Left lobe of liver (tissue), 2 donors: ENCODE measurements around the gene QSOX2. TPM values are rescaled to one million over a fixed set of nuclear protein-coding genes. Genes with fewer than 3 reads are reported as not detected.
A peak's percentile ranks its signal among the peaks of the same experiment; 100 is the strongest.

ENCODE experiments used
- ATAC-seq: fragments of 200-7000 bp; cut with Tn5 transposase; one replicate; pipeline ENCODE4 v1.9.1; 2020; ENCODE audit warnings: mild to moderate bottlenecking, moderate library complexity
- DNase-seq: peaks from one replicate; pipeline ENCODE4 v3.0.0-alpha.2; 2020; ENCODE audit warnings: low spot score
- total RNA-seq: library from RNA; stranded (reverse); gene quantifications from one replicate; pipeline ENCODE4 v1.2.1, GENCODE V29; 2021
- donor health status: DM: no; HTN: no; CAD: no; lungs with moderate emphysema.
- donor health status: DM: no; HTN: yes; CAD: no.

Gene QSOX2
- total RNA-seq, 1 donor from 2014 or later = 4.7 TPM

DNA sequence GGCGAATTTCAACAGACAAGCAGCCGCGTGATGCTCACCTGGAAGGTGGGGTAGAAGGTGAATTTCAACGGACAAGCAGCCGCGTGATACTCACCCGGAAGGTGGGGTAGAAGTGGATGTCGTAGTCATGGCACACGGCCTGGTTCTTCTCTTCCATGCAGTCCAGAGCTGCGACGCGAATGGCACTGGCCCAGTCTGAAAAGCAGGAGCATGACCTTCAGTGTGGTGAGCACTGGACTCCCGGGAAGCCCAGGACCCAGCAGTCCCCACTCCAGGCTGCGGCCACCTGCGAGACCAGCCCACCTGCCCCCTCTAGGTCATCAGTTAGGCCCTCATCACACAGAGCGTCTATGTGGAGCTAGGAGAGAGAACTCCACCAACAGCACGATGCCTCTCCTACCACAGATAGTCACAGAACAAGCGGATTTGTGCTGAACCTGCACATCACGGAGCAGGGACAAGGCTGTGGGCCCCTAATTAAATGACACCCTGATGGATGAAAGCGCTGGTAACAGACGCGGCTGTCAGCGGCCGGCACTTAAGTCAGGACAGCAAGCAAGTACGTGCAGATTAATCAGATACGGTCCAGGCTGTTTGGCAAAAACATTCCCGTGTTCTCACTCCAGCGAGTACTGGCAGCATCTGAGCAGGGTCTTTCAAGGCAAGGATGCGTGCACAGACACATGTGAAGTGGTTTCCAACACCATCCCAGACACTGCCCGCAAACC lies 18.8 kb downstream of the QSOX2 start:
- no peak for DNase-seq

DNA sequence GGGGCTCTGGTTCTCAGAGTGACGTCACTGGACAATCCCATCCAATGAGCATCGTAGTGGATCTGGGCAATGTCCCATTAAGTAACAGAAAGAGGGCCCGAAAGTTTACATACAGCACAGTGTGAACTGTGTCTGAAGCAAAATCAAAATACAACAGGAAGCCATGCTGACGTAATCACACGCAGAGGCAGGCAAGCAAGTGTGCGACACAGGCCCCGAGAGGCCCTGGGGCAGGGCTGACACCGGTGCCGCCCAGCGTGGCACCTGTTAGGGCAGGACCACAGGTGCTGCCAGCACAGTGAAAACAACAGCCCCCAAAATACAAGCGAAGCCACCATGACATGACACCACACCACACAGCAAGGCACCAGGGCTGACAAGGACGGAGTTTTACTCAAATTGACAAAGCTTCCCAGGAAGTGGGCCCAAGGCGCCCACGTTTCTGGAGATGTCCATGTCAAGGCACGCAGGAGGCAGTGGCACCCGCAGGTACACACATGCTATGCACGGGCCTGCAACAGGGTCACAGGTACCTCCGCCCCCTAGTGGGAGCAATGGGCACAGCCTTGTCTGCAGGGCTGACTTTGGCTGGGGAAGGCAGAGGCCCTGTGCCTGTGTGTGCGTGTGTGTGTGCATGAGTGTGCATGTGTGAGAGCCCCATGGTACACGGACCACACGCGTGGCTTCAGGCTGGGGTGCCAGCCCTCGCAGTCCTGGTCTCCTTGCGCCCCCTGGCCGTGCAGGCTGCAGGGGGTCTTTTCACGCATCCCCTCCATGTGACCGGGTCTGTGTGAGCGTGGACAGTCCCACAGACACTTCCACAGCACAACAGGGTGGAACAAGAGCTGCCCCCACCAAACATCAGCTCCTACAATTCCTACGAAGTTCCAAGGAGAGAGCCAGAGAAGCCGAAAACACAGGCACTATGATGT lies 19.6 kb downstream of the QSOX2 start:
- DNase-seq (peak; percentile 67), ATAC-seq (peak; percentile 75)

More for the DNA sequence above, 18.8 kb downstream of the QSOX2 start:
- no peak for ATAC-seq

DNA sequence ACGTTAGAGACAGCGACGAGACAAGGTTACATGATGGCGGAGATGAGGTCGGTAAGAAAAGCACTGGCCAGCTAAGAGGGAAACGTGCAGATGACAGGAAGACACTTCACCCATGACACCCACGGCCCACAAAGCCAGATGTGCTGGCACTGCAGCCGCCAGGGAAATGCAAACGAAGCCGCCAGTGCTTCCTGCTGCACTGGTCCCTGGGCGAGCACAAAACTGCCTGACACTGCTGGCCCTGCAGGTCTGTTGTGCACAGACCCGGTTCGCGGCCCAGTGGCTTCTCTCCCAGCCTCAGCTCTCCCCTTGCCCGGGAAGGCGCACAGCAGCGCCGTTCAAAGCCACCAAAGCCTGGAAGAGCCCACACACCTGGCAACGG lies 20.3 kb downstream of the QSOX2 start:
- DNase-seq = no peak
- no peak for ATAC-seq

DNA sequence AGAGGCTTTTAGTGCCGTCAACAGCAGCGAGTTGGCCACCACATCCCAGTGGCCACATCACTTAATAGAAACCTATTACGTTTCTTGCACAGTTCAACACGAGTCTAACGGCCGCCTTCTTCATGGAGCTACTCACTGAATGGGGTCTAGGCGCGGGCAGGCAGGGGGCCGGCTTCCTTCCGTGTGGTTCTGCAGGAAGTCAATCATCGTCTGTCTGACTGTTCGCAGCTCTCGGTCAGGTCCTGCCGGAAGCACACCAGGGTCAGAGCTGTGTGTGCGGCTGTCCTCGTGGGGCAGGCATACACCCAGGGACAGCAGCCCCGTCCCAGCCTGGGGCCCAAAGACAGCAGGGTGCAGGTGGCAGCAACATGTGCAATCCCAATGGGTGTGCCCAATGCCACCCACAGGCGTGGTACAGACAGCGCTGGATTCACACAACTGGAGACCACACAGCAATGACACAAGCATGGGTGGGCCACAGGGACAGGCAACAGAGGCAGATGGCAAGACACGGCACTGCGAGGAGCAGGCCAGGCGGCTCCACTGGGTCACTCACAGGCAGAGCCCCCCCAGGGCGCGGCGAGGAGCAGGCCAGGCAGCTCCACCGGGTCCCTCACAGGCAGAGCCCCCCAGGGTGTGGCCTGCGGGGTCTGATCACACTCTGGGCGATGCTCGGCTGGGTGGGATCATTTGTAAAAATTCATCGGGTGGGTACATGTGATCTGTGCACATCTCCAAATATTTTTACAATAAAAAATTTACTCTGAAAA lies 21.6 kb downstream of the QSOX2 start:
- DNase-seq (no peak), ATAC-seq (no peak)

DNA sequence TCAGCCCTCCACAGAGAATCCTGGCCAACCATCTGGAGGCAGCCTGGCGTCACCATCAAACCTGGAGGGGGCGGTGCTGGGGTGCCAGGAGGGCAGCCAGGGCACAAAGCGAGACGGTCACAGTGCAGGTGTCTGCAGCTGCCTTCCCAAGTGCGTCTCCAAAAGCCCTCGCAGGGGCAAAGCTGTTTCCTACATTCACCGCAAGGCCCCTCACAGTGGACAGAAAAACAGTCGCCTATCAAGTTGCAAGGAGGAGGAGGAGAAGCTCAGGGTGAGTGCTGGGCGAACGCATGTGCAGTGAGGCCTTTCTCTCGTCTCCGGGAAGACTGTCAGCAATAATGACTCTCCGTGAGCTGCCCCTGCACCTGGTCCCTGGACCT lies 22.7 kb downstream of the QSOX2 start:
- ATAC-seq (no peak), DNase-seq (no peak)

DNA sequence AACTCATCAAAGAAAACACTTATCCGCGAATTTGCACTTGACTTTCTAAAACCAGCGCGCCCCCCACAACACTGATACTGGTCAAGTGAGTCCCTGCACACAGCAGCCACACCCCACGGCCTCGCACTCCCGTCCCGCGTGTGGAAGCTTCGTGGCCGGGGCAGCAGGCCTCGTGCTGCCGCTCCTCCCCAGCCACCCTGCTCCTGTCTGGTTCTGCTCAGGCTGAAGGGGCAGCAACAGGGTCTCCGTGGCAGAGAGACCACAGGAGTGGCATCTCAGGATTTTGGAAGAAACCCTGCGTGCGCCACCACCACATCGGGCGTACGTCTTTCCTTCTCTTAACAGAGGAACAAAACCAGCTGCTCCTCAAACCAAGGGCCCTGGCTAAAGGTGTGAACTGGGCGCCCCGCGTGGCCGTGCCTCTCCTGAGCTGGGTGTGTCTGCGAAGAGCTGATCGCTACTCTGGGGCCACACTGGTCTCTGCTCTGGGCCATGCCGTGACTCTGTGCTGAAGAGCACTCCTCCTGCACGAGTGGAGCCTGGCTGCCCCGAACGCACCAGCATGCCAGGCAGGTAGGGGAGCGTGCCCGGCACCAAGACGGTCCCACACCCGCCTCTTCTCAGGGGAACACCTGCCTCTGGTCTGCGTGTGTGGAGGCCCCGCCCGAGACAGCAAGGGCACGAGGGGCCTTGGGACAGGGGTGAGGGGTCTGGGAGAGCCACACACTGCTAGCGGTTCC lies 23.3 kb downstream of the QSOX2 start:
- DNase-seq = no peak
- no peak for ATAC-seq

DNA sequence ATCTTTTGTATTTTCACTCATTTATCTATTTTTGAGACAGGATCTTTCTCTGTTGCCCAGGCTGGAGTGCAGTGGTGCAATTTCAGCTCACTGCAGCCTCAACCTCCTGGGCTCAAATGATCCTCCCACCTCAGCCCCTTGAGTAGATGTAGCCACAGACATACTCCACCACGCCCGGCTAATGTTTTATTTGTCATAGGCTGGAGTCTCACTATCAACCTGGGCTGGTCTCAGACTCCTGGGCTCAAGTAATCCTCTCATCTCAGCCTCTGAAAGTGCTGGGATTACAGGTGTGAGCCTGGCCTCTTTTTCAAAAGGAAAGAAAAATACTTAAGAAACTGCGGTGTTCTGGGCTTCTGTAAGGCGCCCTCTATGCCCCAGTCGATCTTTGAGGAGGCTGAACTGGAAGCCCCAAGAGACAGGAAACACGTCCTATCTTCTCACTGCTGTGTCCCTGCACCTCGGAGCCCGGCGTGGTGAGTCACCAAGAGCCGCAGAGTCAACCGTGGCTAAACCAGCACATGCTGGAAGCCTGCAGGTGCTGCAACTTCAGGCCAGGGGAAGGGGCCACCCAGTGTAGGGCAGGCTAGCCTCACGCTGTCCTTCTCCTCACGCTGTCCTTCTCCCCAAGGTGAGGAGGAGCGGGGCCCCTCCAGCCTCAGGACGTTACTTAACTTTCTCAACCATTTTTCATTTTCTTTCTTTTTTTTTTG lies 25.4 kb downstream of the QSOX2 start:
- ATAC-seq = no peak
- no peak for DNase-seq

DNA sequence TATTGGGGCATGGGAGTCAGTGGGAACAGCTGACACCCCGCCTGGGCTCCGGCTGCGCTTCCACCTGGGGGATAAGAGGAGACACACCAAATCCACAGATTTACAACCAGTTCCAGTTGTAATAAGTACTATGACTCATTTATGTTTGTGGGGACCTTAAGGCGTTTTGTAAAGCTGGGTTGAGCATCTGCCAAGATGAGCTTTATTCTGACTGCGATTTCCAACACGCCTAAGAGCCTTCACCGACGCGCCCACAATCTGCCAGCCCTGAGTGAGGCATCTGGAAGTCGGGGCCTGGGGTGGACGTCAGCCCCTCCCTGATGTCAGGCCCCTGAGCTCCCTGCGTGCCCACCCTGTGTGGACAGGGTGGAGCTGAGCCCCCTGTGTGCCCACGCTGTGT lies 26.3 kb downstream of the QSOX2 start:
- DNase-seq (no peak), ATAC-seq (no peak)

DNA sequence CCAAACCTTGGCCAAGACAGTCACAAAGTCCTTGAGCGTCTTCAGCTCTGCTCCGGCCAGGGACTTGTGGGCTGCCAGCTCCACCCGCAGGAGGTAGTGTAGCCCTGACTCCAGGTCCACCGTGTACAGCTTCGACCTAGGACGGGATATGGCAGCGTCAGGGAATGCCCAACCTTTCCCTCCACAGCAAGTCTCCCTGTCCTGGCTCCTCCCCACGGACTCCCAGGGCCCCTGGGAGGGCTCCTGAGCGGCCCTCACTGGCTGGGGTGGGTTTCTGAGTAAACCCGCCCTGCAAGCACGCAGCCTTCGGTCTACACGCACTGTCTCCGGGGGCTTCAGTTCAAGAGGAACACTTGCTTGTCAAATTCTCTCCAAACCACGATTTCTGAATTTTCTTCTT lies 26.9 kb downstream of the QSOX2 start:
- no peak for ATAC-seq
- DNase-seq = no peak

DNA sequence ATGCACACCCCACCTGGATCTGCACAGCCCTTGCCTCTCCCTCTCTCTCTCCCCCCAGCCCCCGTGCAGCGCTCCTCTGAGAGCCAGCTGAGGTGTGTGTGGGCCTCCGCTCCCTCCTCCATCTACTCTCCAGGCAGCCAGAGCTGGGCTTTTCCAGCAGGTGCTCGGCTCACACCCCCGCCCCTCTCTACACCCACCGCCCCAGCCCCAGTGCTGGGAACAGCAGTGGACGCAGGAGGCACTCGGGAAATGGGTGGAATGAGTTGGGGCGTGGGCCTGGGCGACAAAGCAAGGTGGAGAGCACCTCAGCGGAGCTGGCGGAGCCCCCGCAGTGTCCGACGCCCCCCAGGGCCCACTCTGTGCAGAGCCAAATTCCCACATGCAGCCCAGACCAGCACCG lies 27.3 kb downstream of the QSOX2 start:
- no peak for DNase-seq
- ATAC-seq = no peak

DNA sequence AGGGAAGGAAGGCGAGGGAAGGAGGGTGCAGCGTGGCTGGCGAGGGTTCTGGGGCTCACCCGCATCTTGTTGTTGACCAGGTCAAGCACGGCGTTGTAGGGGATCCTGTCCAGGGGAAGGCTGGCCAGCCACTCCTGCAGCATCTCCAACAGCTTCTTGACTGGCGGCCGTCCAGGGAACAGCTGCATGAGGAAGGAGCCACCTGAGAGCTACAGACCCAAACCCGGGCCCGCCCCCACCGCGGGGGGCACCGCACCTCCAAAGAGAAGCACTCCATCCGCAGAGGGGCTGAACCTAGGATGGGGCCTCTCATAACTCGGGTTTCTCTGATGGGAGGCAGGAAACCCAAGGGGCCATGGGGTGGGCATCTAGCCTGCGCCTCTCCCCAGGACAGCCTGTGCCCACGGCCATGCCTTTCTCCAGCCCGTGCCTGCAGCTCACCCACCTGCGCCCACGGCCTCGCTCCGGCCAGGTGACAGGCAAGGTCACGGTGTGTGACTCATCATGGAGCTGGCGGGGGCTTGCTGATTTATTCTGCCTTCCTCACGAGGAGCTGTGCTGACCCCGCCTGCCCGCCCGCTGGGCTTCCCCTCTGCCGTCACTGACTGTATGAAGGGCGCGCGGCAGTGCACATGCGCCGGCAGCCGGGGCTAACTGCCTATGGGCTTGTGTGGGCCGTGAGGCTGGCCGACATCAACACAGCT lies 28.9 kb downstream of the QSOX2 start:
- no peak for ATAC-seq

DNA sequence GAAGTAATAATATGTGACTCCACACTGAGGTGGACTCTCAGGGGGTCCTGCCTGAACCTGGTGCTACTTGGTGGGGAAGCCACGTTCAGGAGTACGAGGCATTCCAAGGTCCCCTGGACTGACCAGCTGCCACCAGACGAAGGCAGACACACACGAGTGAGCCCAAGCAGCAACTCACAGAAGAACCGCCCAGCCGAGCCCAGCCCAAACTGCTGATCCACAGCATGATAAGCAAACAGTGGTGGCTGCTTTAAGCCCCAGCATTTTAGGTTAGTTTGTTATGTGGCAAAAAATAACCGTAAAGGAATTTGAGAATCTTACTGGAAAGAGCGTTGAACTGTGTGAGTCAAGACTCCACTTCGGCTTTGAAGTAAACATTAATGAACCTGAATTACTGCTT lies 31.9 kb downstream of the QSOX2 start:
- ATAC-seq = no peak

More for the DNA sequence above, 28.9 kb downstream of the QSOX2 start:
- DNase-seq = no peak

DNA sequence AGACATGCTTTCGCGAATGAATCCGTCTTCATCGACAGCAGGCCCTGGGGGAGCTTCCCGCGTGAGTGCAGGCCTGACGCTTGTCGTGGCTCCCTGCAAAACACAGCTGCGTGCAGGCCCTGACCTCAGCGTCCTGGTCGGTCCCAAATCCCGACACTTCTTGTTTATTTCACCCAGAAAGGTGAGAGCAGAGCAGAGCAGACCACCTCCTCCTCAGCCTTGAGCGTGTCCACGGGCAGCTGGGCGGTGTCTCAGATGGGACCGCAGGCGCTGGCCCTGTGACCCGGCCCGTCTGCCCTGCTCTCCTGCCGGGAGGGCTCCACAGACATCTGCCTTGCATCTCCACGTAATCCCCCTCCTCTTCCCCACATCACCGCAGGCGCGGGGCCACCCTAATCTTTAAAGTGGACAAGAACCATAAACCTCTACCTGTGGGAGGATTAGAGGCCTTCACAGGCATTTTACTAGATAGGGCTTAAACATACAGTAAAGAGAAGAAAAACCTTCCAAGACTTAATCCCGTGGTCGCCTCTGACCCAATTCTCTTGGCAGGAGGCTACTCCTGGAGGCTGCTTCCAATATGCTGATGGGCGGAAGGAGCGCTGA lies 33.2 kb downstream of the QSOX2 start:
- DNase-seq = no peak
- no peak for ATAC-seq

More for the DNA sequence above, 31.9 kb downstream of the QSOX2 start:
- DNase-seq = no peak

DNA sequence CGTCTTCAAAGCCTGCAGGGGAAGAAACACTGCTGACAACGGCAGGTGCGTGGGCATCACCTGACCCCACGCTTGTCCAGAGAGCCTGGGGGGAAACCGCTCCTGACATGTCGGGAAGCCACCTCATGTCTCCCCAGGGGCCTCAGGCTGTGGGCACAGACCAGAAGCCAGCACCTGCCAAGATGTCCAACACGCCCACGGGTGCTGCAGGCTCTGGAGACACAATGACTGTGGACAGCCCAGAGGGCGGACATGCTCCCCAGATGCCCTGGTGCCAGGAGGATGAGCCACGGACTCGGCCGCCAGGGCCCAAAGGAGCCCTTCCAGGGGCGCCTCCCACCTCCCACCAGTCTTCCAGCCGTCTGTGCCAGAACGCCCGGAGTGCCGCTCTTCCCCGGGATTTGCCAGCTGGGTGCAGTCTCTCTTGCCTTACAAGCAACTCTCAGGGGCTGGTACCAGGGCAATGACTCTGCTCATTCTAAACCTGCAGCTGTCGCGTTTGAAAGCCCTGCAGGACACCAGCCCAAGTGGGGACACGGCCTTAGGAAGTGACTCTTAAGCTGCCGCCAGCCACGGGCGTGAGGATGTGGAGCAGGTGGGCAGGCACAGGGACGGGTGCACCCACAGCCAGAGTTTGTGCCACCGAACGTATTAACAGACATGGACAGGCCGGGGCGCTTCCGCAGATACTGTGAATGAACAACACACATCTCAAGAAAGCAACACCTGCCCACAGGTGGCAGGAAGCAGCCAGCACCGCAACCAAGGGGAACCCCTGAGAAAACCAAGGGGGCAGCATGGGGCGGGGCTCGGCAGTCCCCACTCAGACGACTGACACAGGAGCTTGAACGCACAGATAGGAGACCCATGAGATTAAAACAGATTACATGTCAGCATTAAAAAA lies 33.9 kb downstream of the QSOX2 start:
- DNase-seq = no peak
- ATAC-seq = no peak

DNA sequence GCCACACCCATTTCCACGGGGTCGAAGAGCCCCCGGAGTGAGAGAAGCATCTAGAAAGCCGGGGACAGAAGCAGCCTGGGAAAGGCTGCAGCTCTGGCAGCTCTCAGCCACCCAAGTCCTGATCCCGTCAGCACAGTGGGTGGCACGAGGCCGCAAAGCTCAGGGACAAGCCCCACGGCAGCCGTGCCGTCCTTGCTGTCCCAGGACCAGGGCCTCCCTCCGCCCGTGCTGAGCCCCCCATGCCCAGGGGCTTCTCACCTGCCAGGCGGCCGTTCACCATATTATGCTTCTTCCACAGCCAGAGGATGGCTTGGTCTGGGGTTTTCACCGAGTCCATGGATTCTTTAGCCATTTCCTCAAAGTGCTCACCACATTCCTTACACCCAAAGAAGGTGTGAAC lies 34.6 kb downstream of the QSOX2 start:
- ATAC-seq (no peak), DNase-seq (no peak)

DNA sequence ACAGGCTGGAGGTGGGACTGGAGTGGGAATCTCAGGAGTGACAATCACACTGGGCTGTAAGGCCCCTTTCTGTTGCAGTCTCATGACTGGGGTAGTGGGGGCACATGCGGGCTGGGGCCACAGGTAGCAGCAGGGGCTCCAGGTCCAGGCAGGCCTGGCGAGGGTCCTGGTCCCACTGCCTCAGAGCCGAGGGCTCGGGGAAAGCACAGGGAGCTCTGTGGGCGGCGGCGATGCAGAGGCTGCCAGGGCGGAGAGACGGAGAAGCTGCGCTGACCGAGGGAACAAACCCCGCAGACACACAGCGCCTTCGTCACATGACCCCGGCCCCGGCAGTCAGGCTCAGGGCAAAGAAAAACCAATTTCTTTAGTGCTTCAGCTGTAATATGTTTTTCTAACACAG lies 35.3 kb downstream of the QSOX2 start:
- ATAC-seq = no peak

DNA sequence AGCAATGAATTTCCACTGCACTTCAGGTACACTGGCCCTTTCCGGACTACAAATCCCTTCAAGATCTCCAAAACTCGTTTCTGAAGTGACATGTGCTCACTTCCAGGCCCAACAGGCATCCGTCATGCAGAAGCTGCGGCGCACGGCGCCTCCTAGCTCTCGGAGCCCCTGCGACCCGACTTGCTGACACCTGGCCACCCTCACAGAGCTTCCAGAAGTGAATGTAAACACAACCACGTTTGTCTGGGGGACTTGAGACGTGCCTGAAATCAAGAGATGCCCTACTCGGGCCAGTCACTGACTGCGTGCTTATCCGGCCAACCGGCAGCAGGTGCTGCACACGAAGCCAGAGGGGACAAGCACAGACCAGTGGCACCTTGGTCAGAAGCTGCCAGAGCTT lies 35.8 kb downstream of the QSOX2 start:
- DNase-seq (no peak), ATAC-seq (no peak)

More for the DNA sequence above, 35.3 kb downstream of the QSOX2 start:
- no peak for DNase-seq

DNA sequence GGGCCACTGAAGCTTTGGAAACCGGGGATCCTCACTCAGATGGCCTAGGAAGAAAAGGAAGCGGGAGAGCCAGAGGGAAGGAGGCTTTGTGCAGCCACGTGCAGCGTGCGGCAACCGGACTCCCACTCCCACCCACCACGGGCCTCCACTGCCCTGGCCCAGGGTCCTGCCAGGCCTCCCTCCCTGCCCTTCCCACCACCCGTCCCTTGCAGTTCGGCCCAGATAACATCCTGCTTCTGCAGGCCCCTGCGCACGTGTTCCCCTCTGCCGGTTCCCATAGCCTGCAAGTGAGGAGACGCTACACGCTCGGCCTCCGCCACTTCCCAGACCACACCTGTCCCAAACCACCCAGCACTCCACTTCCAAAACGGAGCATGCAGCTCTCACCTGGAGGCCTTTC lies 36.4 kb downstream of the QSOX2 start:
- ATAC-seq = no peak
- DNase-seq = no peak
